VCaP (cell line): ENCODE results near the gene TMEM232.
"Not testable (repeated sequence)": the region's sequence is repeated elsewhere in the genome, so short reads cannot be mapped to it uniquely, and the experiment has no call there.

Experiments used
- H3K27ac ChIP-seq: fragments of 450-650 bp; 2 replicates; pipeline ENCODE4 v1.5.1; 2017
- CTCF ChIP-seq: fragments of 450-650 bp; conservative IDR thresholded peaks from 2 replicates; pipeline ENCODE4 v1.5.1; 2017; ENCODE audit warnings: mild to moderate bottlenecking, moderate library complexity

Gene TMEM232

GRCh38 chr5:110702704-110703103, 23.8 kb downstream of the TMEM232 start:
- H3K27ac ChIP-seq = no peak overlapping the region

GRCh38 chr5:110702300-110702699, 24.2 kb downstream of the TMEM232 start:
- no peak for TF ChIP-seq CTCF
- no peak overlapping the region for H3K27ac ChIP-seq

More at GRCh38 chr5:110702704-110703103, 23.8 kb downstream of the TMEM232 start:
- TF ChIP-seq CTCF = no peak

- not testable (repeated sequence) for H3K27ac ChIP-seq
Observed at GRCh38 chr5:110692669-110693068, 33.8 kb downstream of the TMEM232 start.

- not testable (repeated sequence) for H3K27ac ChIP-seq
Observed at GRCh38 chr5:110690587-110690986, 35.9 kb downstream of the TMEM232 start.

GRCh38 chr5:110687485-110687884, 39.0 kb downstream of the TMEM232 start:
- H3K27ac ChIP-seq = no peak overlapping the region
- TF ChIP-seq CTCF = no peak

GRCh38 chr5:110686270-110686669, 40.2 kb downstream of the TMEM232 start:
- no peak overlapping the region for H3K27ac ChIP-seq
- TF ChIP-seq CTCF = no peak

GRCh38 chr5:110681953-110682352, 44.5 kb downstream of the TMEM232 start:
- no peak overlapping the region for H3K27ac ChIP-seq
- TF ChIP-seq CTCF = no peak

GRCh38 chr5:110681109-110681508, 45.4 kb downstream of the TMEM232 start:
- no peak overlapping the region for H3K27ac ChIP-seq
- TF ChIP-seq CTCF = no peak

GRCh38 chr5:110676554-110676953, 49.9 kb downstream of the TMEM232 start:
- H3K27ac ChIP-seq = not testable (repeated sequence)
